ENCODE measurements around the gene NKG7.

Gene NKG7

GRCh38 chr19:51415187-51415586 lies 42.7 kb upstream of the NKG7 start:
- H3K36me3 ChIP-seq (ENCODE audit: low read length) = no peaks in the 10 kb centered on the region
- no peak overlapping the region for H3K4me2 ChIP-seq (ENCODE audit: low read depth, low read length, poor library complexity, severe bottlenecking)
- H3K4me3 ChIP-seq (ENCODE audit: insufficient read depth, low read length, poor library complexity, severe bottlenecking) = no peak overlapping the region
- no peaks in the 10 kb centered on the region for H3K79me2 ChIP-seq (ENCODE audit: insufficient read depth, low read length)
- H3F3A ChIP-seq (ENCODE audit: insufficient read depth) = no peaks in the 10 kb centered on the region
- H2AFZ ChIP-seq (ENCODE audit: low read depth, low read length, severe bottlenecking) = no peak overlapping the region
- no peaks in the 10 kb centered on the region for H3K27me3 ChIP-seq (ENCODE audit: low read length)
- TF ChIP-seq CTCF (IDR thresholded peaks at IDR 0.05; ENCODE audit: insufficient read depth, low read length, poor library complexity, severe bottlenecking) = no peak
- H3K9ac ChIP-seq (ENCODE audit: low read length) = no peak overlapping the region
- H3K27ac ChIP-seq (ENCODE audit: low read depth, low read length) = no peak overlapping the region
- H3K9me3 ChIP-seq (ENCODE audit: insufficient read depth, low read length) = no peaks in the 10 kb centered on the region
- no peaks in the 10 kb centered on the region for H3K9me2 ChIP-seq (replicated peaks; ENCODE audit: insufficient read depth, low read length)
- no peaks in the 10 kb centered on the region for H4K20me1 ChIP-seq (ENCODE audit: low read depth, low read length)

GRCh38 chr19:51410950-51411748 lies 38.7 kb upstream of the NKG7 start:
- H3K27ac ChIP-seq (ENCODE audit: low read depth, low read length) = no peak overlapping the region
- H4K20me1 ChIP-seq (ENCODE audit: low read depth, low read length) = no peaks in the 10 kb centered on the region
- no peaks in the 10 kb centered on the region for H3K27me3 ChIP-seq (ENCODE audit: low read length)
- no peaks in the 10 kb centered on the region for H3K36me3 ChIP-seq (ENCODE audit: low read length)
- no peak overlapping the region for H3K9ac ChIP-seq (ENCODE audit: low read length)
- H2AFZ ChIP-seq (ENCODE audit: low read depth, low read length, severe bottlenecking) = no peak overlapping the region
- no peak overlapping the region for H3K4me3 ChIP-seq (ENCODE audit: insufficient read depth, low read length, poor library complexity, severe bottlenecking)
- H3K9me3 ChIP-seq (ENCODE audit: insufficient read depth, low read length) = no peaks in the 10 kb centered on the region
- no peak overlapping the region for H3K4me2 ChIP-seq (ENCODE audit: low read depth, low read length, poor library complexity, severe bottlenecking)
- H3K79me2 ChIP-seq (ENCODE audit: insufficient read depth, low read length) = no peaks in the 10 kb centered on the region
- no peaks in the 10 kb centered on the region for H3K9me2 ChIP-seq (replicated peaks; ENCODE audit: insufficient read depth, low read length)
- no peaks in the 10 kb centered on the region for H3F3A ChIP-seq (ENCODE audit: insufficient read depth)
- TF ChIP-seq EZH2phosphoT487 (conservative IDR thresholded peaks at IDR 0.05; ENCODE audit: low read length) (no peak), CTCF (IDR thresholded peaks at IDR 0.05; ENCODE audit: insufficient read depth, low read length, poor library complexity, severe bottlenecking) (no peak)

GRCh38 chr19:51407511-51408131 lies 35.2 kb upstream of the NKG7 start:
- Histone ChIP-seq H3K9me3 (ENCODE audit: insufficient read depth, low read length) (no peaks in the 10 kb centered on the region), H3K79me2 (ENCODE audit: insufficient read depth, low read length) (no peaks in the 10 kb centered on the region), H3K9ac (ENCODE audit: low read length) (no peak overlapping the region), H3K4me2 (ENCODE audit: low read depth, low read length, poor library complexity, severe bottlenecking) (no peak overlapping the region), H2AFZ (ENCODE audit: low read depth, low read length, severe bottlenecking) (no peak overlapping the region), H3K9me2 (replicated peaks; ENCODE audit: insufficient read depth, low read length) (no peaks in the 10 kb centered on the region), H3K27me3 (ENCODE audit: low read length) (no peaks in the 10 kb centered on the region), H4K20me1 (ENCODE audit: low read depth, low read length) (no peaks in the 10 kb centered on the region), H3F3A (ENCODE audit: insufficient read depth) (no peaks in the 10 kb centered on the region), H3K27ac (ENCODE audit: low read depth, low read length) (no peak overlapping the region), H3K36me3 (ENCODE audit: low read length) (no peaks in the 10 kb centered on the region), H3K4me3 (ENCODE audit: insufficient read depth, low read length, poor library complexity, severe bottlenecking) (no peak overlapping the region)
- TF ChIP-seq CTCF (IDR thresholded peaks at IDR 0.05; ENCODE audit: insufficient read depth, low read length, poor library complexity, severe bottlenecking) = peak; percentile 34
- TF ChIP-seq EZH2phosphoT487 (conservative IDR thresholded peaks at IDR 0.05; ENCODE audit: low read length) = no peak

Data from SU-DHL-6 (cell line).